ENCODE results near the gene ITCH.

DNA sequence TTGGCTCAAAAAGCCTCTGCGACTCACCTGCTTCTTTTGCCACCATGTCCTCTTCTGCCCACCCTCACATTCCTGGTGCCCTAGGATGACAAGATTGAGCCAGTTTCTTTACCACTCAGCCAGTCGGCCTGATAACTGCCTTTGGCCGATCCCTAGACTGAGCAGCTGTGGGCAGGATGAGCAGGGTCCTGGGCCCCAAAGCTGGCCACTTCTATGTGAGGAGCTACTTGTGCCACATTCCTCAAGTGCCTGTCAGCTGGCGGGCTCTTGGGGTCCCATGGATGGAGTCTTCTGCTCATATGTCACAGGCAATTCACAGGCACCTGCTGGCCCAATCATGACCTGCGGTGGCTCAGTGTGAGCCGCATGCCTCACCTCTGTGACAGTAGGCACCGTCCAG is 169.7 kb downstream of the ITCH start:
- no peak for TF ChIP-seq POLR2AphosphoS5 (IDR thresholded peaks at IDR 0.05)
- TF ChIP-seq, protein P1, sequence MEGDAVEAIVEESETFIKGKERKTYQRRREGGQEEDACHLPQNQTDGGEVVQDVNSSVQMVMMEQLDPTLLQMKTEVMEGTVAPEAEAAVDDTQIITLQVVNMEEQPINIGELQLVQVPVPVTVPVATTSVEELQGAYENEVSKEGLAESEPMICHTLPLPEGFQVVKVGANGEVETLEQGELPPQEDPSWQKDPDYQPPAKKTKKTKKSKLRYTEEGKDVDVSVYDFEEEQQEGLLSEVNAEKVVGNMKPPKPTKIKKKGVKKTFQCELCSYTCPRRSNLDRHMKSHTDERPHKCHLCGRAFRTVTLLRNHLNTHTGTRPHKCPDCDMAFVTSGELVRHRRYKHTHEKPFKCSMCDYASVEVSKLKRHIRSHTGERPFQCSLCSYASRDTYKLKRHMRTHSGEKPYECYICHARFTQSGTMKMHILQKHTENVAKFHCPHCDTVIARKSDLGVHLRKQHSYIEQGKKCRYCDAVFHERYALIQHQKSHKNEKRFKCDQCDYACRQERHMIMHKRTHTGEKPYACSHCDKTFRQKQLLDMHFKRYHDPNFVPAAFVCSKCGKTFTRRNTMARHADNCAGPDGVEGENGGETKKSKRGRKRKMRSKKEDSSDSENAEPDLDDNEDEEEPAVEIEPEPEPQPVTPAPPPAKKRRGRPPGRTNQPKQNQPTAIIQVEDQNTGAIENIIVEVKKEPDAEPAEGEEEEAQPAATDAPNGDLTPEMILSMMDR (IDR thresholded peaks at IDR 0.05): no peak

Measured in prostate gland (tissue), 2 donors.